HG02588 (cell line): ENCODE data around the gene SF3B1.
"Not testable (repeated sequence)": the region's sequence is repeated elsewhere in the genome, so short reads cannot be mapped to it uniquely, and the experiment has no call there.

ENCODE experiments used
- ATAC-seq: cut with Tn5 transposase; IDR thresholded peaks from one replicate; pipeline ENCODE4 v1.9.1; 2021; ENCODE audit warnings: mild to moderate bottlenecking, moderate library complexity; ENCODE audit not compliant: unreplicated experiment

The SF3B1 gene

GRCh38 chr2:197348721-197349360, 86.0 kb downstream of the SF3B1 start:
- no peak for ATAC-seq

GRCh38 chr2:197345846-197346370, 88.9 kb downstream of the SF3B1 start:
- no peak for ATAC-seq

- ATAC-seq: not testable (repeated sequence)
Measured at GRCh38 chr2:197343968-197344367, 90.9 kb downstream of the SF3B1 start.

- no peak for ATAC-seq
Measured at GRCh38 chr2:197340591-197340990, 94.2 kb downstream of the SF3B1 start.
